Measurements from ENCODE around the gene DDX27.
"Not testable (repeated sequence)": the region's sequence is repeated elsewhere in the genome, so short reads cannot be mapped to it uniquely, and the experiment has no call there.

Gene DDX27

DNA sequence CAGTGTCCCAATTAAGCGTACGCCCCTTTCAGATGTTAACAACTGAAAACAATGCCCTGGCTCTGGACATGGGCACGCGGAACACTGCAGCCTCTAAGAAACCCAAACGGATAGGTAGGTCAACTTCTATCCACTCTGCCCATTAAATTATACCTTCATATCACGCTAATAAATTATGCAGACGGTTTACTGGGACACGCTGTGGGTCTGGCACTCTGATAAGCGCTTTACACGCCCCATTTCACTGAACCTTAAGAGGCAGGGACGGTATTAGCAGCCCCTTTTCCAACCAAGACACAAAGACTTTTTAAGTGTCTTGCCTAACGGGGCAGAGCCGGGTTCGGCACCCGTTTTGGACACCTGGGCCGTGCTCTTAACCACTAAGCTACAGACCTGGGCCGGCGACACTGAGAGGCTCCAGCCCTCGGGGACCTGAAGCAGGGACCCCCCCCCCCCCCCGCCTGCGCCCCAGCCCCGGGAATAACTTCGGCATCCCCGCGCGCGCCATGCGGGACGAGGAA is 31.8 kb upstream of the DDX27 start:
- Mint-ChIP-seq H3K4me3 (peak overlapping the region; percentile 97), H3K4me1 (ENCODE audit: low read depth) (peaks cover 41% of the 10 kb centered on the region), H3K36me3 (no peaks in the 10 kb centered on the region), H3K27ac (peak overlapping the region; percentile 91), H3K27me3 (peaks cover 1% of the 10 kb centered on the region), H3K9me3 (ENCODE audit: low read depth) (no peaks in the 10 kb centered on the region)

DNA sequence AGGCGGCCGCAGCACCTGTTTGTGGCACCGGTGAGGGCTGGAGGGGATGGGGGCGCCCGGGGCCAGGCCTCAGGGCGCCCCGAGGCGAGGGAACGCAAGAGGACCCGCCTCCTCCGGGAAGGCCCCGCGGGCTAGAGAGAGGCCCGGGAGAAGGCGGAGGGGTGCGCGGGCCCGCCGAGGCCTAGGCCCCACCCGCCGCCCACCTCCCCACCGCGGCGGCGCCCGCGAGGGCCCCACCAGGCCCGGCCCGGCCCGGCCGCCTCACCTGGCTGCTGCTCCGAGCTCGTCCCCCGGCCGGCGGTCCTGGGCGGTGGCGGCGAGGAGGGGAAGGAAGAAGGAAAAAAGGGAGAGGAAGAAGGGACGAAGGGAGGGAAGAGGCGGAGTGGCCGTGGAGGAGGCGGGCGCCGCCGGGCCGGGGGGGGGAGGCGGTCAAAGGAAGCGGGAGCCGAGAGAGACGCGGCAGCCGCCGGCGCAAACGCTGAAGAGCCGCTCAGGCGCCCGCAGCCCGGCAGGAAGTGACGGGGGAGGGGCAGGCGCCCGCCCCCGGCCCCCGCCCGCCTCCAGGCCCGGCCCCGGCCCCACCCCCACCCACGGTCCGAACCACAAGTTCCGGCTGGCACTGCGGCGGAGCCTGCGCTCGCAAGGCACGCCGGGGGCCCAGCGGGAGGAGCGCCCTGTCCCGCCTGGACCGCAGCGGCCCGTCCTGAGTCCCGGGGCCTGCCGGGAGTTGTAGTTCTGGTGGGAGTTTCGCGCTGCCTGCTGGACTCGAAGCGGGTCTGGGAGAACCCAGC is 31.2 kb upstream of the DDX27 start, which contains the start of gene STAU1:
Gene STAU1 (minus strand): TSS at position 484 of the 791 bp plus-strand sequence. CDS start 22,133 bp downstream, outside the sequence.
- Mint-ChIP-seq H3K27me3 (peaks cover 1% of the 10 kb centered on the region), H3K4me1 (ENCODE audit: low read depth) (peaks cover 34% of the 10 kb centered on the region), H3K27ac (peak within 1 kb of the TSS; percentile 91), H3K9me3 (ENCODE audit: low read depth) (no peaks in the 10 kb centered on the region), H3K4me3 (peak within 1 kb of the TSS; percentile 97), H3K36me3 (no peaks in the 10 kb centered on the region)

DNA sequence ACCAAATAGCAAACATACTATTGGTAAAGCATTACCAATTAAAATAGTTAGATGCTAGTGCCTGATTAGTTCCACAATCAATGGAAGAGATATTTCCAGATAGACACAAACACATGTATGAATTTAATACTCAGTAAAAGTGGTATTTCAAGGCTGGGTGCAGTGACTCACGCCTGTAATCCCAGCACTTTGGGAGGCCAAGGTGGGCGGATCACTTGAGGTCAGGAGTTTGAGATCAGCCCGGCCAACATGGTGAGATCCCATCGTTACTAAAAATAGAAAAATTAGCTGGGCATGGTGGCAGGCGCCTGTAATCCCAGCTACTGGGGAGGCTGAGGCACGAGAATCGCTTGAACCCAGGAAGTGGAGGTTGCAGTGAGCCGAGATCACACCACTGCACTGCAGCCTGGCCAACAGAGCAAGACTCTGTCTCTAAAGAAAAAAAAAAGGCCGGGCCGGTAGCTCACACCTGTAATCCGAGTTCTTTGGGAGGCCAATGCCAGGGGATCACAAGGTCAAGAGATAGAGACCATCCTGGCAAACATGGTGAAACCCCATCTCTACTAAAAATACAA is 26.2 kb upstream of the DDX27 start:
- H3K4me1 Mint-ChIP-seq (ENCODE audit: low read depth); H3K27me3 Mint-ChIP-seq; H3K4me3 Mint-ChIP-seq; H3K36me3 Mint-ChIP-seq; H3K27ac Mint-ChIP-seq; H3K9me3 Mint-ChIP-seq (ENCODE audit: low read depth): not testable (repeated sequence)

DNA sequence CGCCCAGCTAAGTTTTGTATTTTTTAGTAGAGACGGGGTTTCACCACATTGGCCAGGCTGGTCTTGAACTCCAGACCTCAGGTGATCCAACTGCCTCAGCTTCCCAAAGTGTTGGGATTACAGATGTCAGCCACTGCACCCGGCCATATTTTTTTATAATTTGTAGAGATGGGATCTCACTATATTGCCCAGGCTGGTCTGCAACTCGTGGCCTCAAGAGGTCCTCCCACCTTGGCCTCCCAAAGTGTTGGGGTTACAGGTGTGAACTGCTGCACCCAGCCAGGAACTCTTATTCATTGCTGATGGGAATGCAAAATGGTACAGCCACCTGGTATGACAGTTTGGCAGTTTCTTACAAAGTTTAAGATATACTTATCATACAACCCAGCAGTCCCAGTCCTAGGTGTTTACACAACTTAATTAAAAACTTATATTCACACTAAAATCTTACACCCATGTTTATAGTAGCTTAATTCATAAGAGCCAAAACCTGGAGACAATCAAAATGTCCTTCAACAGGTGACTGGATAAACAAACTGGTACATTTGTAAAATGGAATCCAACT is 19.4 kb upstream of the DDX27 start:
- H3K27me3 Mint-ChIP-seq, result no peaks in the 10 kb centered on the region
- H3K4me3 Mint-ChIP-seq, result no peak overlapping the region
- no peaks in the 10 kb centered on the region for H3K36me3 Mint-ChIP-seq
- peaks cover 4% of the 10 kb centered on the region for H3K9me3 Mint-ChIP-seq (ENCODE audit: low read depth)
- no peak overlapping the region for H3K27ac Mint-ChIP-seq
- H3K4me1 Mint-ChIP-seq (ENCODE audit: low read depth), result no peaks in the 10 kb centered on the region

DNA sequence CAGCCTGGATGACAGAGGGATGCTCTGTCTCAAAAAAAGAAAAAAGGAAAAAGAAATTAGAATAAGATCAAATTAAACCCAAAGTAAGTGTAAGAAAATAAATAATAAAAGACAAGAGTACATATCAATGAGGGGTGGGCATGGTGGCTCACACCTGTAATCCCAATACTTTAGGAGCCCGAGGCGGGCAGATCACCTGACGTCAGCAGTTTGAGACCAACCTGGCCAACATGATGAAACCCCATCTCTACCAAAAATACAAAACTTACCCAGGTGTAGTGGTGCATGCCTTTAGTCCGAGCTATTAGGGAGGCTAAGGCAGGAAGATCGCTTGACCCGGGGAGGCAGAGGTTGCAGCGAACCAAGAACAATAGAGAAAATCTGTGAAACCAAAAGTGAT is 16.2 kb upstream of the DDX27 start:
- Mint-ChIP-seq H3K9me3 (ENCODE audit: low read depth) (peaks cover 4% of the 10 kb centered on the region), H3K4me1 (ENCODE audit: low read depth) (no peaks in the 10 kb centered on the region), H3K27me3 (no peaks in the 10 kb centered on the region), H3K4me3 (no peak overlapping the region), H3K27ac (no peak overlapping the region), H3K36me3 (no peaks in the 10 kb centered on the region)

DNA sequence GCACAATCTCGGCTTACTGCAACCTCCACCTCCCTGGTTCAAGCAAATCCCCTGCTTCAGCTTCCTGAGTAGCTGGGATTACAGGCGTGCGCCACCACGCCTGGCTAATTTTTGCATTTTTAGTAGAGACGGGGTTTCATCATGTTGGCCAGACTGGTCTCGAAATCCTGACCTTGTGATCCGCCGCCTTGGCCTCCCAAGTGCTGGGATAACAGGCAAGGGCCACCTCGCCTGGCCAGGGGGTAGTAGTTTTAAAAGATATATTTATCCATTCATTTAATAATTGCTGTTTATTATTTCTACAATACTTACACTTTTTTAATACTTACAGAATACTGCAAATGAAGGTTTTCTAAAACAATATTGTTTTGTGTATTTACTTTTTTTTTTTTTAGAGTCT is 15.5 kb upstream of the DDX27 start:
- no peaks in the 10 kb centered on the region for H3K27me3 Mint-ChIP-seq
- H3K36me3 Mint-ChIP-seq, result no peaks in the 10 kb centered on the region
- peaks cover 4% of the 10 kb centered on the region for H3K9me3 Mint-ChIP-seq (ENCODE audit: low read depth)
- H3K27ac Mint-ChIP-seq, result no peak overlapping the region
- H3K4me1 Mint-ChIP-seq (ENCODE audit: low read depth), result no peaks in the 10 kb centered on the region
- H3K4me3 Mint-ChIP-seq, result no peak overlapping the region

DNA sequence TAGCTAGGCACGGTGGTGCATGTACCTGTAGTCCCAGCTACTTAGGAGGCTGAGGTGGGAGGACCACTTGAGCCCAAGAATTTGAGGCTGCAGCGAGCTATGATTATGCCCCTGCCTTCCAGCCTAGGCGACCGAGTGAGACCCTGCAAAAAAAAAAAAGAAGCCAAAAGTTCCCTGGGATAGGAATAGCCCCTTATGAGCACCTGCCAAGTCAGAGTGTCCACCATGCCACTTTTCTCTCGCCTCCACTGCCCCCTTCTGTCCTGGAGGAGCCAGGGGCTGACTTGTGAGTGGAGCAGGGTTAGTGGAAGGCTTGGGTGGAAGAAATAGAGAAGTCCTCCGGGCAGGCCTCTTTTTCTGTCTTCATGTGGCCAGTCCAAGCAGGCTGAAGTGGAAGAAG is 12.1 kb upstream of the DDX27 start:
- no peak overlapping the region for H3K4me3 Mint-ChIP-seq
- H3K4me1 Mint-ChIP-seq (ENCODE audit: low read depth), result no peaks in the 10 kb centered on the region
- no peaks in the 10 kb centered on the region for H3K27me3 Mint-ChIP-seq
- no peak overlapping the region for H3K27ac Mint-ChIP-seq
- H3K9me3 Mint-ChIP-seq (ENCODE audit: low read depth), result peaks cover 6% of the 10 kb centered on the region
- H3K36me3 Mint-ChIP-seq, result peaks cover 5% of the 10 kb centered on the region

DNA sequence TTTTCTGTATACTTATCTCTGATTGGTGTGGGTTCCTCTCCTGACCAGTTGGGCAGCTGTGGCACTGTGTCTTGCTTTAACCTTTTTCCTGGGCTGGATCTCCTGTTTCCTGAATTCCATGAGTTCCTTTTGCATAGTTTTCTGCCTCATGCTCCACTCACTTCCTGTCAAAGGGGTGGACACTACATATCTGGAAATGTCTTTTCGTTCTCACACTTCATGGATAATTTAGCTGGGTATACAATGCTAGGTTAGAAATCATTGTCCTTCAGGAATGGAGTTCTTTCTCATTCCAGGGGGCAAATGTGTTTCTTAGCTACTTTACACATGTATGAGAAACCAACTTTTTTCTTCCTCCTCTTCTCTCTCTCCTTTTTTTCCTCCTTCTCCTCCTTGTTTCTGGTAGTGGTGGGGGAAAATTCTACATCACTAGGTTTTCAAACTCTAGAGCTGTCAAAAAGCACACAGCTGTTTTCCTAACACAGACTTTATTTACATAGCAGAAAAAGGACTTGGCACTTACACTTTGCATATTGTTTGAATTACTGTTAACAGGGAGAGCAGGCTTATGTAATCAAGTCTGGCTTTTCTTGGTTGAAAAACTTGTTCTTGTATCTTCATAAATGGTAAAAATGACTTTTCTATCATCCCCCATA is 9.0 kb upstream of the DDX27 start:
- Mint-ChIP-seq H3K4me1 (ENCODE audit: low read depth) (no peaks in the 10 kb centered on the region), H3K27ac (no peak overlapping the region), H3K4me3 (no peak overlapping the region), H3K9me3 (ENCODE audit: low read depth) (peaks cover 6% of the 10 kb centered on the region), H3K27me3 (no peaks in the 10 kb centered on the region), H3K36me3 (peaks cover 5% of the 10 kb centered on the region)

DNA sequence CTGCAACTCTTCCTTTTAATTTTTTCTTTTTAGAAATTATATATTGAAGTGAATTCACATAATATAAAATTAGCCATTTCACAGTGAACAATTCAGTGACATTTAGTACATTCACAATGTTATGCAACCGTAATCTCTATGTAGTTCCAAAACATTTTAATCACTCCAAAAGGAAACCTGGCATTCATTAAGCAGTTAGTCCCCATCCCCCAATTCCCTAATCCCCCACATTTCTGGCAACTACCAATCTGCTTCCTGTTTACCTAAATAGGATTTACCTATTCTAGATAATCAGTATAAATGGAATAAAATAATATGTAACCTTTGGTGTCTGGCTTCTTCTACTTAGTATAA is 8.5 kb upstream of the DDX27 start:
- Mint-ChIP-seq H3K27ac (no peak overlapping the region), H3K9me3 (ENCODE audit: low read depth) (peaks cover 6% of the 10 kb centered on the region), H3K36me3 (peaks cover 5% of the 10 kb centered on the region), H3K27me3 (no peaks in the 10 kb centered on the region), H3K4me1 (ENCODE audit: low read depth) (no peaks in the 10 kb centered on the region), H3K4me3 (no peak overlapping the region)

DNA sequence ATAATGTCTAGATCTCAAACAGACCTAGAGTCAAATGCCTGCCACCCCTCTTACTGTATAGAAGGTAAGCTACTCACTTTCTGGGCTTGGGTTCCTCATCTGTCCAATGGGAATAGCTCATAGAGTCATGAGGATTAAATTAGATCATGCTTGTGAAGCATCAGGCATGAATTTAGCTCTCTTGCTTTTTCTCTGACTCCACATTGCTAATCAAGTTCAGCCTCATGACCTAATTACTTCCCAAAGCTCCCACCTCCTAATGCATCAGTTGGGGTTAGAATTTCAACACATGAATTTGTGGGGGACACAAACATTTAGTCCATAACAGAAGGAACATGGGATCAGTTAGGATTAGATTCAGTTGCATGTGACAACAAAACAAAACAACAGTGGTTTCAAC is 4.6 kb upstream of the DDX27 start:
- H3K4me1 Mint-ChIP-seq (ENCODE audit: low read depth), result peaks cover 8% of the 10 kb centered on the region
- no peaks in the 10 kb centered on the region for H3K27me3 Mint-ChIP-seq
- H3K9me3 Mint-ChIP-seq (ENCODE audit: low read depth), result peaks cover 6% of the 10 kb centered on the region
- H3K36me3 Mint-ChIP-seq, result peaks cover 5% of the 10 kb centered on the region
- H3K27ac Mint-ChIP-seq, result no peak overlapping the region
- no peak overlapping the region for H3K4me3 Mint-ChIP-seq

DNA sequence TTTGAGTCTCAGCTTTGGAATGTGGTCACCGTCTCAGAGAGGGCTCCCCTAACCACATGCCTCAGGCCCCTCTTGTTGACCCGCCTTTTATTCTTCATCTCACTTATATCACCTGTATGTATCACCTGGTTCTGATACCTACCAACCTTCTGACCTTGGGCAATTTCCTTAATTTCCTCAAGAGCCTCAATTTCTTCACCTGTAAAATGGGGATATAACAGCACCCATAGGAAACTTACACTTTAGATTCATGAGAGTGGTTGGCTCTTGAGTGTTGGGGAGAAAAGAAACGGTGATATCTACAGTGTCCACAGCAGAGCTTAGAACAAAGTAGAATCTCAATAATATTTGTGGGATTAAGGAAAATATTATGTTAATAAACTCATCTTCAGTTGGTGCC is 4.0 kb upstream of the DDX27 start:
- H3K36me3 Mint-ChIP-seq, result peaks cover 2% of the 10 kb centered on the region
- H3K4me3 Mint-ChIP-seq, result no peak overlapping the region
- H3K9me3 Mint-ChIP-seq (ENCODE audit: low read depth), result peaks cover 3% of the 10 kb centered on the region
- H3K4me1 Mint-ChIP-seq (ENCODE audit: low read depth), result peaks cover 15% of the 10 kb centered on the region
- no peak overlapping the region for H3K27ac Mint-ChIP-seq
- no peaks in the 10 kb centered on the region for H3K27me3 Mint-ChIP-seq

DNA sequence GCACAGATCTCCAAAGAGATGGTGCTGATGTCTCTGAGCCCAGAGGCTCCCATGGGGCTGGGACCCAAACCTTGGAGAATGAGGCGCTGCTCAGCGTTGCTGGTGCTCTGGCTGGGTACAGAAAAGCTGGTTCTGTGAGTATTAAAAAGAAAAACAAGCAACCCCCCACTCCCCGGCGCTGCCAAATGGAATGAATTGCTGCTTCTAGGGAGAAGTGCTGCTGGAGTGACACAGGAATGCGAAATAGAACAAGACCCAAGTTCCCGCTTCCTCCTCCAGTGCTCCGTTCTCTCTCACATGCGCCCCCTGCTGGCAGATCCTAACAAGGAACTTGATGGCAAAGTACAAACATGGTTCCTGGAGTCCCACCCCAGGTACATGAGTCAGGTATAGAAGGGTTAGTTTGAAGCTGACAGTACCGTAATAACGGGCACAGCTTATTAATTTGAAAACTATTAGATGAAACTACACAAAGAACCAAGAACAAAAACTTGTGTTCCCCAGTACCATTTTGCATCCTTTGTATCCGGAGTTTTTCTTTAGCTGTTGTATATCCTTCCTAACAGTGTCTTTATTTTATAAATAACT is 2.1 kb upstream of the DDX27 start:
- H3K36me3 Mint-ChIP-seq, result no peaks in the 10 kb centered on the region
- peak overlapping the region; percentile 49 for H3K4me3 Mint-ChIP-seq
- H3K4me1 Mint-ChIP-seq (ENCODE audit: low read depth), result peaks cover 29% of the 10 kb centered on the region
- H3K27me3 Mint-ChIP-seq, result no peaks in the 10 kb centered on the region
- H3K9me3 Mint-ChIP-seq (ENCODE audit: low read depth), result no peaks in the 10 kb centered on the region
- H3K27ac Mint-ChIP-seq, result peak overlapping the region; percentile 73

DNA sequence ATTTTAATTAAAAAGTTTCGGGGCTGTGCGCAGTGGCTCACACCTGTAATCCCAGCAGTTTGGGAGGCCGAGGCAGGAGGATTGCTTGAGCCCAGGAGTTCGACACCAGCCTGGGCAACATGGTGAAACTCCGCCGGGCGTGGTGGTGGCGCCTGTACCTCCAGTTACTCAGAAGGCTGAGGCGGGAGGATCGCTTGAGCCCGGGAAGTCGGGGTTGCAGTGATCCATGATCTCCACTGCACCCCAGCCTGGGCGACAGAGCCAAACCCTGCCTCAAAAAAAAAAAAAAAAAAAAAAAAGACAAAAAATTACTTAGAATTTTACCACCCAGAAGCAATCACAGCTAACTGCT is 501 bp upstream of the DDX27 start:
- not testable (repeated sequence) for H3K36me3 Mint-ChIP-seq; H3K9me3 Mint-ChIP-seq (ENCODE audit: low read depth); H3K27me3 Mint-ChIP-seq
- H3K27ac Mint-ChIP-seq, result peak overlapping the region; percentile 97
- H3K4me1 Mint-ChIP-seq (ENCODE audit: low read depth), result peaks cover 29% of the 10 kb centered on the region
- H3K4me3 Mint-ChIP-seq, result peak overlapping the region; percentile 99

DNA sequence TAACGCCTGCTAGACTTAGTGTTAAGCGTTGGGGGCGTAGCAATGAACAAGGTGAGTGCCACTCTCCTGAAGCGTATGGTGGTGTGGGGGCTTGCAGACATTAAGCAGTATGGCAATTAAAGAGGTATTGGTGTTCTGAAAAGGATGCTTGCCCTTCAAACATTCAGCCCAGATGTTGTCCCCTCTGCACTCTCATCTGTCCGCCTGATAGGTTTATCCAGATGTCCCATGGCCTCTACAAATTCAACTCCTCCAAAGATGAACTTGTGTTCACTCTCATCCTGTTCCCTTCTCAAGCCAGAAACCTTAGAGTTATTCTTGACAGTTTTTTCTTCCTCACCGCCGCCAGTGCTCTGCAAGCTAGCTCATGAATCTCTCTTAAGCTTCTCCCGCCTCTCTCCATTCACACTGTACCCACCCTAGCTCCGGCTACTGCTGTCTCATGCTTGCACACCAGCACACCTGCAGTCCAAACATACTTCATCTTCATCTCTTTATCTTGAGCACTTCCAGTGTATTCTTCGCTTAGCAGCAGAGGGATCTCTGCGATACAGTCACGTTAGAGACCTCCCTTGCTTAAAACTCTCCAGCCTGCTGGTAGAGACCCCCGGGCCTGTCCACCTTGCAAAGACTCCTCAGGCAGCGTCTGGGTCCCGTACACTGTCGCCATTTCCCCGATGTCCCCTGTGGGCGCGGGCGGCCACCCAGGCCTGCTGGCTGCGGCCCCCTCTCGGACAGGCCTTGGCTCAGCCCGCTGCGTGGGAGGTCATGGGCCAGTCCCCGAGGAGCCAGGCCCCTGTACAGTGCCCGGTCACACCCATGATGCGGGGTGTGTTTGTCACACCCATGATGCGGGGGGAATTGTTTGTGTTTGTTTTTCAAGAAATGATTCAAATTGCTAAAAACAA is 962 bp downstream of the DDX27 start:
- peak overlapping the region; percentile 99 for H3K4me3 Mint-ChIP-seq
- H3K9me3 Mint-ChIP-seq (ENCODE audit: low read depth), result no peaks in the 10 kb centered on the region
- peaks cover 6% of the 10 kb centered on the region for H3K36me3 Mint-ChIP-seq
- peak overlapping the region; percentile 97 for H3K27ac Mint-ChIP-seq
- H3K27me3 Mint-ChIP-seq, result no peaks in the 10 kb centered on the region
- H3K4me1 Mint-ChIP-seq (ENCODE audit: low read depth), result peaks cover 31% of the 10 kb centered on the region
